NT2/D1 (cell line): ENCODE results near the gene PRG2.

Experiments used
- DNase-seq: peaks from one replicate; pipeline ENCODE4 v3.0.0-alpha.2; 2011; ENCODE audit warnings: low read depth, low spot score
- H3K27me3 ChIP-seq: 2 replicates; pipeline ENCODE4 v1.6.0; 2011; ENCODE audit warnings: mild to moderate bottlenecking; ENCODE audit not compliant: insufficient read length, insufficient read depth
- H3K36me3 ChIP-seq: 2 replicates; pipeline ENCODE4 v1.6.1; 2011; ENCODE audit warnings: mild to moderate bottlenecking, low read length, mixed read lengths; ENCODE audit not compliant: insufficient read depth, insufficient read length
- H3K4me1 ChIP-seq: 2 replicates; pipeline ENCODE4 v1.5.1; 2011; ENCODE audit not compliant: insufficient read depth, insufficient read length
- H3K4me3 ChIP-seq: 2 replicates; pipeline ENCODE4 v1.5.1; 2011; ENCODE audit warnings: low read depth; ENCODE audit not compliant: insufficient read length
- H3K9ac ChIP-seq: 2 replicates; pipeline ENCODE4 v1.6.0; 2011; ENCODE audit warnings: low read depth; ENCODE audit not compliant: insufficient read length
- H3K9me3 ChIP-seq: 2 replicates; pipeline ENCODE4 v1.5.1; 2011; ENCODE audit warnings: mild to moderate bottlenecking, low read length; ENCODE audit not compliant: insufficient read depth
- SUZ12 ChIP-seq: IDR thresholded peaks from 2 replicates; pipeline ENCODE4 v1.6.1; 2011; ENCODE audit not compliant: insufficient read length, insufficient read depth; ENCODE audit errors: extremely low read depth
- YY1 ChIP-seq: IDR thresholded peaks from 2 replicates; pipeline ENCODE4 v1.6.1; 2011; ENCODE audit not compliant: insufficient read length, insufficient read depth
- ZNF274 ChIP-seq: IDR thresholded peaks from 2 replicates; pipeline ENCODE4 v1.6.1; 2011; ENCODE audit warnings: mild to moderate bottlenecking, low read depth, low read length

Gene PRG2

GRCh38 chr11:57358543-57358961, 31.9 kb downstream of the PRG2 start:
- no peak for DNase-seq
- peaks cover 3% of the 10 kb centered on the region for H3K27me3 ChIP-seq
- TF ChIP-seq YY1 (no peak), ZNF274 (no peak), SUZ12 (no peak)

GRCh38 chr11:57357856-57358255, 32.6 kb downstream of the PRG2 start:
- Histone ChIP-seq H3K9ac (no peak overlapping the region), H3K27me3 (peaks cover 3% of the 10 kb centered on the region), H3K4me3 (no peak overlapping the region), H3K36me3 (no peaks in the 10 kb centered on the region), H3K9me3 (no peaks in the 10 kb centered on the region), H3K4me1 (peaks cover 11% of the 10 kb centered on the region)
- TF ChIP-seq SUZ12 (no peak), ZNF274 (no peak), YY1 (no peak)
- no peak for DNase-seq

More at GRCh38 chr11:57358543-57358961, 31.9 kb downstream of the PRG2 start:
- Histone ChIP-seq H3K4me3 (no peak overlapping the region), H3K9me3 (no peaks in the 10 kb centered on the region; the same call in 1 of the 2 replicates), H3K9ac (no peak overlapping the region), H3K4me1 (peaks cover 10% of the 10 kb centered on the region), H3K36me3 (no peaks in the 10 kb centered on the region)

DNA sequence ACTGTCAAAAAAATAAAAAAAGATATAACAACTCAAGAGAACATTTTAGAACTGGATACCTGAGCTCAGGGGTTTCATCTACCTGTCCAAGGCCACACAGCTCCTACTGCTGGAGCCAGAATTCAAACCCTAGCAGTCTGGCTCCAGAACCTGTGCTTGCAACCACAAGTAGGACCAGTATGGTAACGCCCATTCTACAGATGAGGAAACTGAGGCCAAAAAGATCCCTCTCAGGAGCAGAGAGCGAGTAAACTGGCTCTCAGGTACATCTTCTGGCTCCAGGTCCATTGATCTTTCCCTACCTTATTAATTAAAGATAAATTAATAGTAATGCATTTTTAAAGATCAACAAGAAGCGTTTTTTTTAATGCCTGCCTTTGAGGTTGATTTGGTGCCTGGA, 33.1 kb downstream of the PRG2 start:
- H3K4me1 ChIP-seq: peaks cover 12% of the 10 kb centered on the region
- no peaks in the 10 kb centered on the region for H3K9me3 ChIP-seq
- no peaks in the 10 kb centered on the region for H3K36me3 ChIP-seq
- H3K27me3 ChIP-seq: peaks cover under 1% of the 10 kb centered on the region
- H3K4me3 ChIP-seq: no peak overlapping the region
- no peak for DNase-seq
- TF ChIP-seq ZNF274: no peak
- no peak for TF ChIP-seq YY1
- TF ChIP-seq SUZ12: no peak
- no peak overlapping the region for H3K9ac ChIP-seq

DNA sequence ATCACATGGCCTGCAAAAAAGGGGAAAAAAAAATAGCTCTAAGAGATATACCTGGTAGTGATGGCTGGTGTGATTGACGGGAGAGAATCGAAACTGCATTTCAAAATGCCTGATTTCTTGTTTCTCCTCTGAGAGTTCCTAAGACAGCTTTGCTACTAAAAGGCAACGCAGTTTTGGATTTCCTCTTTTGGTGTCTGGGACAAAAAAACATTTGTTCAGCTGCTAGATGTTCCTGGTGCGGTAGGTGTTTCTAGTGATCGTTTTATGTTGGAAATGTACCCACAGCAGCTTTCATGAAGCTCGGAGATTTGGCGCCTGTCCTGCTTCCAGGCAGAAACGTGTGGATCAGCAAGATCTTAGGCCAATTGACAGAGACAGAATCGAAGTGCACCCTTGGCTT, 34.2 kb downstream of the PRG2 start:
- no peak overlapping the region for H3K4me3 ChIP-seq
- H3K36me3 ChIP-seq: no peaks in the 10 kb centered on the region
- H3K9me3 ChIP-seq: peaks cover 7% of the 10 kb centered on the region
- H3K9ac ChIP-seq: no peak overlapping the region
- no peak for DNase-seq
- TF ChIP-seq YY1 (no peak), ZNF274 (no peak), SUZ12 (no peak)
- no peaks in the 10 kb centered on the region for H3K27me3 ChIP-seq
- peaks cover 12% of the 10 kb centered on the region for H3K4me1 ChIP-seq

- H3K27me3 ChIP-seq: no peaks in the 10 kb centered on the region
Measured at GRCh38 chr11:57354699-57355098, 35.8 kb downstream of the PRG2 start.

GRCh38 chr11:57353852-57354251, 36.6 kb downstream of the PRG2 start:
- Histone ChIP-seq H3K4me3 (no peak overlapping the region), H3K4me1 (peaks cover 12% of the 10 kb centered on the region), H3K9me3 (peaks cover 13% of the 10 kb centered on the region), H3K36me3 (no peaks in the 10 kb centered on the region), H3K27me3 (no peaks in the 10 kb centered on the region), H3K9ac (no peak overlapping the region)
- TF ChIP-seq SUZ12 (no peak), YY1 (no peak), ZNF274 (no peak)
- no peak for DNase-seq

More at GRCh38 chr11:57354699-57355098, 35.8 kb downstream of the PRG2 start:
- DNase-seq: no peak
- Histone ChIP-seq H3K4me3 (no peak overlapping the region), H3K9ac (no peak overlapping the region), H3K4me1 (peaks cover 12% of the 10 kb centered on the region), H3K36me3 (no peaks in the 10 kb centered on the region), H3K9me3 (peaks cover 13% of the 10 kb centered on the region)
- TF ChIP-seq ZNF274 (no peak), YY1 (no peak), SUZ12 (no peak)

DNA sequence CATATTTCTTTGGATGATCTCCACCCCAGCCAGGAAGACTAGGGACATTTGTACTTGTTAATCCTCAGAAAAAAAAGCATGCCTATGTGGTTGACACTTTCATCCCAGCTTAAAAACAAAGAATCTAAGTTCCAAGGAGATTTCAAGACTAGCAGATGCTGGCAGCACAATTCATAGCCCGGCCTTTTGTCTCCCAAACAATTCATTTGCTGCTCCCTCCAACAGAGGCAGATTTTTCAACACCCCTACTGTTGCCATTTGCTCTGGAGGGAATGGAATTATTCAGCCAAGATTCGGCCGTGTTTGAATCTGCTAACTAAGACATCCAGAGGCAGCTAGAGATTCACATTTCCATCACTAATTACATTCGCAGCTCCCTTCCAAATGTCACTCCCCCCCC, 37.0 kb downstream of the PRG2 start:
- no peak for DNase-seq
- Histone ChIP-seq H3K4me1 (peaks cover 9% of the 10 kb centered on the region), H3K27me3 (no peaks in the 10 kb centered on the region), H3K9me3 (peaks cover 13% of the 10 kb centered on the region), H3K36me3 (no peaks in the 10 kb centered on the region), H3K9ac (no peak overlapping the region), H3K4me3 (no peak overlapping the region)
- TF ChIP-seq SUZ12 (no peak), YY1 (no peak), ZNF274 (no peak)

GRCh38 chr11:57353036-57353435, 37.4 kb downstream of the PRG2 start:
- Histone ChIP-seq H3K27me3 (peaks cover 2% of the 10 kb centered on the region), H3K9me3 (peaks cover 13% of the 10 kb centered on the region), H3K36me3 (no peaks in the 10 kb centered on the region), H3K4me1 (peaks cover 11% of the 10 kb centered on the region), H3K4me3 (no peak overlapping the region), H3K9ac (no peak overlapping the region)
- no peak for DNase-seq
- TF ChIP-seq YY1 (no peak), SUZ12 (no peak), ZNF274 (no peak)
